DMS153 treated with DMSO at 0.1 percent for 48 hours (cell line): ENCODE data around the gene SMAD3.

Experiments
- DNase-seq: peaks from one replicate; lab custom pipeline; 2025; ENCODE audit not compliant: unreplicated experiment; lab: John Stamatoyannopoulos, UW

SMAD3 gene

DNA sequence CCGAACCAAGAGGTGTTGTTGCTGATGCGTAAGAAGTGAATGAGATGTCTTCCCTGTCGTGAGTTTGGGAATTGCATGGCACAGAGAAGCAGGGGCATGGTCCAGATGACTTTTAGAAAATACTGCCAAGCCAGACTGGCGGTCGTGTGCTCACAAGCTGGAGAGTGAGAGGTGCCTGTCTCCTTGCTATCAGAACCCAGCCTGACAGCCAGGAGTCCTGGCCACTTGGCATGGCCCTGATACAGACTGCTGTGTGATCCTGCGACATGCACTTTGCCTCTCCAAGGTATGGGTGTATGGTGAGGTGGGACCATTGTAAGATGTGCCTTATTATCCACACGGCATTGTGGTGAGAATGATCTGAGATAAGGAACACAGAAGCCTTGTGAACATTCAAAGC lies 93.0 kb downstream of the SMAD3 start:
- DNase-seq: no peak

DNA sequence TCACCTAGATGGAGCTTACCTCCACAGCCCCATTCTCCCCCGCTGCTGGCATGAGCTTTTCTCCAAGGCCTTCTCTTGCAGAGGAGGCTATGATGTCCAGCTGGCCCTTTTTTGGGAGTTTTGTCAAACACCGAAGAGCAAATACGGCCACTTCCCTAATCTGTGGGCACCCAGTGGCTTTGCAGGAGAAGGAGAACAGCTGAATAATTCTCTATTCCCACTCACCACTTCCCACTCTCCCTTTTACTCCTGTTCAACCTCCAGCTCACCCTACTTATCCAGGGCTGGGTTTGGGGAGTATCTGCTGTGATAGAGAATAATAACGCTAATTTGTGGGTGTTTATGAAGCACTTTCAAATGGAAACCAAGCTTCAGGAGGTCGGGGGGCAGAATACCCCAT lies 96.0 kb downstream of the SMAD3 start:
- no peak for DNase-seq

DNA sequence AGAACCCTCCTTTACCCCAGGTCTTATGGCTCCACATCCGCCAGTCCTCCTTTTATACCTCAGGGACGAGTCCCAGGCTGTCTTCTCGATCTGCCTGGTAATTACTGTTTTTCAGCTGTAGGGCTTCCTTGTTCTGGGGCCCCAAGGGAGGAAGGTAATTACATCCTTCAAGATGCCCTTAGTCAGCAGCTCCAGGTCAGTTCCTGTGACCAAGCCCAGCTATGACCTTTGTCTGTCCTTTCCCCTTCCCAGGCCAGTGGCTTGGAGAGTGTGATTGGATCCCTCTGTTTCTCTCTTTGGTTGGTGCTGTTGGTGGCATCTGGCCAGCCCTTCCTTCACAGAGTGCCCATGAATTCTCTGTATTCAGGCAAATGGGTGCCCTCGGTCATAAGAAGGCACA lies 96.5 kb downstream of the SMAD3 start:
- no peak for DNase-seq

DNA sequence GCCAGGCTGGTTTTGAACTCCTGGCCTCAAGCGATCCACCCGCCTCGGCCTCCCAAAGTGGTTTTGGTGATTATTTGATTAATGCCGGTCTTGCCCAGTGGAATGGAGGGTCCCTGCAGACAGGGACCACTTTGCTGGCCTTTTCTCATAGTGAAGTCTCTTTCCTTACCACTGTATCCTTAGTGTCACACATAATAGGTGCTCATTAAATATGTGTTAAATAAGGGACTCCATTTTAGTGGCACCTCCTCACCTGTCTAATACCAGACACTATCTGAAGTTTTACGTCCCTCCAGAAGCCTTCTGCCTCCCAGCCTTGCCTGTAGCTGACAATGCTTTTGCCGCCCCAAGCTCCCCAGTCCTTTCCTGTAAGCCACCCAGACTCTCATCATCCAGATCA lies 97.8 kb downstream of the SMAD3 start:
- no peak for DNase-seq

GRCh38 chr15:67164401-67164791 lies 99.0 kb downstream of the SMAD3 start:
- DNase-seq: no peak

DNA sequence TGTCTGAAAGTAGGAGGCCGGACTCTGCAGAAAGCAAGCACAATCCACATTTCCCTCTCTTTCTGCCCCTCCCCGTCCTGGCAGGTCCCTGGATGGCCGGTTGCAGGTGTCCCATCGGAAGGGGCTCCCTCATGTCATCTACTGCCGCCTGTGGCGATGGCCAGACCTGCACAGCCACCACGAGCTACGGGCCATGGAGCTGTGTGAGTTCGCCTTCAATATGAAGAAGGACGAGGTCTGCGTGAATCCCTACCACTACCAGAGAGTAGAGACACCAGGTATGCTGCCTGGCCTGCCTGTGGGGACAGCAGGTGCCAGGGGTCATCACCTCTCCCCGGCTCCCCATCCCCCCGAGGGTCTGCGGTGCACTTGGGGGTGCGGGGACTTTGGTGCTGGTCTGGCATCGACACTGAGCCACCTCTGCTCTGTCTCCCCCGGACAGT lies 99.4 kb downstream of the SMAD3 start:
- no peak for DNase-seq

DNA sequence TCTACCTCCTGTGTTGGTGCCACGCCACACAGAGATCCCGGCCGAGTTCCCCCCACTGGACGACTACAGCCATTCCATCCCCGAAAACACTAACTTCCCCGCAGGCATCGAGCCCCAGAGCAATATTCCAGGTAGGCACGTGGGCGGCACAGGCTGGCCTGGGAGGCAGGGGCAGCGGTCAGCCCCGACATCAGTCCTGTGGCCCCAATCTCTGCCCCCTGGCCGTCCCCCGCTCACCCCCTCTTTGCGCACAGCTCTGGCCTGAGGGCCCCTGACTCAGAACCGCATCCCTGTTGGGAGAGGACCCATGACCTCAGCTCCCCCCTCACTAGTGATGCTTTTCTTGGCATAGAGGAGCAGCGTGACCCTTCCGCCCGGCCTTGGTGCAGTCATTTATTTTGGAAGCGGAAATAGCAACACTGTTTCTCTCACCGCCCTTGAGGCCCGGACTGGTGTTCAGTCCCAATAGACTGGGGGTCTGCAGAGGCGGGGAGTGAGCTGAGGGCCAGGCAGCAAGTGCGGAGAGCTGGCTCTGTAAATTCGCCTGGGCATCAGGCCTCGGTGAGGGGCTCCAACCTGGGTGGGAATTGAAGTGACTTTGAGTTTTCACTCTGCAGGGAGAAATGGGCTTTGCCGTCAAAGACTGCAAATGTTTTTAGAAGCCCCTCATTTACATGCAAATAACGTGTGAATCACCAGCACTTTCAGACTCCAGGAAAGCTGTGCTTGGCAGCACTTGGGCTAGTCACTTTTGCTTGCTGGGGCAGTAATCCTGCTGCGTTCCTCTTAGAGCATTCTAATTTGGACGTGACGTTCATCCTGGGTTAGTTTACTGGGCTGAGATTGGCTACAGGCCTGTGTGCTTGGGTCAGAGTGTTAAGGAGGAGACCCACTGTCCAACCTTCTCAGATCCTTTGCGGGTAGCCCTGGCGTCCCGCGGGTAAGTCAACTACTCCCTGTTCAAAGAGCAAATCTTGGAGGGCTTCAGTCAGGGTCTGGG lies 100.2 kb downstream of the SMAD3 start:
- no peak for DNase-seq

GRCh38 chr15:67166280-67167009 lies 101.0 kb downstream of the SMAD3 start:
- no peak for DNase-seq

DNA sequence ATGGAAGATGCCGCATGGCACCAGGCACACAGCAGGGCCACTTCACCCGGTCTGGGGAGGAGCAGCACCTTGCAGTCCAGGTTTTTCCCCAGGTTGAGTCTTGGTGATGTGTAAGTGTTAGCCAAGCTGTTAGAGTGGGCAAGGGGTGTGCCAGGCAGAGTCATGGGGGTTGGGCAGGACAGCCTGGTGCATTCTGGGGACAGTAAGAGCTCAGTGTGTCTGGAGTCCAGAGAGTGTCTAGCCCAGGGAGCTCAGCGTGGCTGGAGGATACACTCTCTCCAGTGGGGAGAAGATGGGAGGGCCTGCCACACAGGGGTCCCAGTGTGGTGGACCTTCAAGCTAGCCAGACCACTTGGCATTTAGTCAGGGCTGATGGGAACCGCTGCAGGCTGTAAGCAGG lies 101.7 kb downstream of the SMAD3 start:
- no peak for DNase-seq

DNA sequence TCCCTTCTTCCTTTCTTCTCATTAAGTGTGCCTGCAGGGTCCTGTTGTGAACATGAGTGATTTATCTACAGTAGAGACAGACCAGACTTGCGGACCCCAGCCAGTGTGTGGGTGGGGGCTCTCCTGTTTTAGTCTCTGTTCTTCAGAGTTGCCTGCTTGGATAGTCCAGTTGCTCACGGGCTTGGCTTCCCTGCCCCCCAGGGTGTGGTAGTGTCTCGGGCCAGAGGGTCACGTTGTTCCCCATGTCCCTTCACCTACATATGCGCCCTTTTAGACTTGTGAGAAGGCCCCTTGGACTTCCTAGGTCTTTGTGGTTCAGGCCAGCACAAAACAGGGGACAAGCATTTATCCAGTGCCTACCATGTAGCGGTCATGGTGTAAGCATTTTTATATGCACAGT lies 103.3 kb downstream of the SMAD3 start:
- DNase-seq: no peak

DNA sequence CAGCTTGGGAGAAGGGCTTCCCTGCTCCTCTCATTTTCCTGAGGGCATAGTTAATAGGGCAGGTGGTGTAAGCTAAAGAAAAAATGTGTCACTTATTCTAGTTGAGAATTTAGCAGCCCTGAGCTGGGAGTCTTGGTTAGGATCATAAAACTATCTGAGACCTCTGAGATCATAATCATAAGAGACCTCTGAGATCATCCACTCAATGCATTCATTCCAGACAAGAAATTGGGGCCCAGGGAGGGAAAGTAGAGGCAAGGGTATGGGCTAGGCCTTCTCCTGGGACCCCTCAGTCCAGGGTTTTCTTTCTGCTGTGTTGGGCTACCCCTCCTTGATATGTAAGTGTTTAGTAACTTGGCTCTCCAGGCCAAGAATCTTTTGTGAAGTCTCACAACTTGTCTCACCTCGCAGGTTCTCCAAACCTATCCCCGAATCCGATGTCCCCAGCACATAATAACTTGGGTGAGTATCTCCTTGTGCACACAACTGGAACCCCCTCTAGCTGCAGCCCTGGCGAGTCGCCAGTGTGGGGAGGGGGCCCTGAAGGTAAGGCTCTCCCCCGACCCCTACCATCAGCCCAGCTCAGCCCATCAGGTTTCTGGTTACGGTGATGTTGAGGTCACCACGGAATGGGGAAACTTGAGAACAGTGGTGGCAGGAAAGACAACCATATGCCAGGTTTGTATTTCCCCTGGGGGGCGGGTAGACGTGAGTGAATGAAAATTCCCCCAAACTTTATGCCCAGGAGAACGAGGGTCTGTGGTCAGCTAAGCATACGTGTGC lies 104.9 kb downstream of the SMAD3 start:
- DNase-seq: no peak

- DNase-seq: no peak
Measured at GRCh38 chr15:67171471-67171870, 106.1 kb downstream of the SMAD3 start.

DNA sequence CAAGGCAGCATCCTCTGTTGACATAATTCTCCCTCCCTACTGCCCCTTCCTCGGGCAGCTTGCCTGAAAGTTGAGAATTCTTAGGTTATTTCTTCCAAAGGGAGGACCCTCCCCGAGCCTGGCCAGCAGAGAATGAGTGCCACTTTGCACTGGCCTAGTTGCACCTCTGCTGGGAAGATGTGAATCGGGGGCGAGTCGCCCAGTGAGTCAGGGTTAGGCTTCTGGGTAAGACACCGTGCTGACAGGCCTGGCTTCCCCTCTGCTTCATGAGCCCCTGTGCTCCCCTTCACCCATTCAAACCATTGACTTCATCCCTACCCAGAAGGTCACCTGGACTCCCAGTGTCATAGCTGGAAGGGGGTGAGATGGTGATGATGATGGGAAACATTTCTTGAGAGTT lies 106.8 kb downstream of the SMAD3 start:
- no peak for DNase-seq

DNA sequence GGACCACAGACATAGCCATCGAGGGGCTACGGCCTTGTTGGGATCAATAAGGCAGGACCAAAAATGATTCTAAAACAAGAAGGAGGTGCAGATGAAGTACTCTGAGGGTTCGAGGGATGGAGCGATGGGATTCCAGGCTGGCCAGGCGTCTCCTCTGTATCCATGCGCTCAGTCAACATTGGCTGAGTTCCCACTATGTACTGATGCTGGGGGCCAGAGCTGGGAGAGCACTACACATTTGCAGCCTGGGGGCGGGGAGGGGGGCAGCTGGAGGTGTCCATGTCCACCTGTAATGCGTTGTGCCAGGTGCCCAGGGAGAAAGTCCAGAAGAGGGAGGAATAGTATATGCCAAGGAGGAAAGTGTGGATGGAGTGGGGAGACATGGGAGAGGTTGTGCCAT lies 107.6 kb downstream of the SMAD3 start:
- no peak for DNase-seq

DNA sequence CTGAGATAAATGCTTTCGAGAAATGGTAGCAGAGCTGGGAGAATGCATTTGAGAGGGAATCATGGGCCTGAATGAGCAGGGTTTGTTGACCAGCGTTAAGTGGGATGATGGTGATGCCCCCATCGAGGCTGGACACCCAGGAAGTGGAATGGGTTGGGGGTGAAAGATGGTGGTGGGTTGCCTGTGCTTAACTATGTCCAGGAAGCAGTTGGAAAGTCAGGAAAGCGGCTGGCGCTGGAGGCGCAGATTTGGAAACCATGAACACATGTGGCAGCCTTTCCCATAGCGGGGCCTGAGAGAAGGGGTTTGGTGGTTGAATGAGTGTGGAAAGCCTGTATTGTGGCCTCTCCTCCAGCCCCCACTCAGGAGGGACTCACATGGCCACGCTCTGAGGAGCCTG lies 108.4 kb downstream of the SMAD3 start:
- no peak for DNase-seq

GRCh38 chr15:67174446-67174845 lies 109.0 kb downstream of the SMAD3 start:
- DNase-seq: no peak

GRCh38 chr15:67174864-67175573 lies 109.6 kb downstream of the SMAD3 start:
- no peak for DNase-seq

DNA sequence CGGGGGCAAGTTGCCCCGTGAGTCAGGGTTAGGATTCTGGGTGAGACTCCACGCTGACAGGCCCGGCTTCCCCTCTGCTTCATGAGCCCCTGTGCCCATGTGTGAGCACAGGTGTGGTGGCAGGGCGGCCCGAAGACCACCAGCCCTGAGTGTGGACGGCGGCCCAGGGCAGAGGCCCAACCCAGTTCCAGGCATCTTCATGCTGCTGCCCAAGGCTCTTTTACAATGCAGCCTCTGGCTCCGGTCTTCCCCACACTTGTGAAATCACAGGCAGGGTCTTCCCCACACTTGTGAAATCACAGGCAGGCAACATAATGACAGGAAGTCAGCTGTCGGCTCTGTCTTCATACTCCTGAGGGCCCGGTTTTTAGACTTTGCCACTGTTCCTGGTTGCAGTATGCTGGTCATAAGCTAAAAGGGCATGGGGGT lies 110.3 kb downstream of the SMAD3 start:
- DNase-seq: no peak

GRCh38 chr15:67176195-67176971 lies 111.0 kb downstream of the SMAD3 start:
- no peak for DNase-seq

- no peak for DNase-seq
Measured at GRCh38 chr15:67177752-67178151, 112.3 kb downstream of the SMAD3 start.
